ENCODE measurements around the gene NCAM2.
"Not testable (repeated sequence)": the region's sequence is repeated elsewhere in the genome, so short reads cannot be mapped to it uniquely, and the experiment has no call there.

NCAM2 gene

DNA sequence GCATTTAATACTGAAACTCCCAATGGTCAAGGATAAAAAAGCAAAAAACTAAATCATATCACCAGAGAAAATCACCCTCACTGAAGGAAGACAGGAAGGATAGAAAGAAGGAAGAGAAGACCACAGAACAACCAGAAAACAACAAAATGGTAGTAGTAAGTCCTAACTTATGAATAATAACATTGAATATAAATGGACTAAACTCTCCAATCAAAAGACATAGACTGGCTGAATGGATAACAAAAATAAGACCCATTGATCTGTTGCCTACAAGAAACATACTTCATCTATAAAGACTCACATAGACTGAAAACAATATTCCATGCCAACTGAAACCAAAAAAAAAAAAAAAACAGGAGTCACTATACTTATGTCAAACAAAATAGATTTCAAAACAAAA is 347.7 kb downstream of the NCAM2 start:
- DNase-seq: no peak

DNA sequence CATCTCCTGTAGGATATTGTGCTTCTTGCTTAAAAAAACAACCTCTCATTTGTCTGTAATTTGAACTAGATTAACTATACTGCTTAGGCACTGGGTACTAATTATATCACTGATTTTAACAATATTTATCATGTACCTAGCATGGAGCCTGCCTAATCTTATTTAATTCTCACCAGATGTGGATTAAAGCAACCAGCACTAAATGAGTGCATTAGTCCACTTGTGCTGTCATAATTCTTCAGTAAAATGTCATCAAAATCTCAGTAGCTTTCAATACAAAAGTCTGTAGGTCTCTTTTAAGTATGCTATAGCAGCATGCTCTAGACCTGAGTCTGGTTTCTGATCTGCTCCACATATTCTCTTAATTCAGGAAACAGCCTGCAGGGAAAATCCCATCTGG is 368.1 kb downstream of the NCAM2 start:
- no peak for DNase-seq

DNA sequence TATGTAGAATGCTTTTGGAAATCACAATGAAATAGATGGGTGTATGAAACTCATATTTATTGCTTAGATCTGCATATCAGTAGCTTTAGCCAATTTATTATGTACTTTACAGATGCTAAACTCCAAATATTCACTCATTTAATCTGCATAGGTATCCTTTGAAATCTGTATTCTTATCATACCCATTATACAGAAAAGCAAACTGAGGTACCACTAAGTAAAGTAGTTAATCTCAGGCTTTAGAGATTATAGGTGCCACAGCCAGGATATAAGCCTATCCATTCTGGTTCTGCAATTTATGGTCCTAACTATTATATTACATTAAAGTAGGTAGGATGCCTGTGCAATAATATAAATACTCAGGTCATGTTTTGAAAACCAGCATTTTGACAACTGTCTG is 369.4 kb downstream of the NCAM2 start:
- no peak for DNase-seq

DNA sequence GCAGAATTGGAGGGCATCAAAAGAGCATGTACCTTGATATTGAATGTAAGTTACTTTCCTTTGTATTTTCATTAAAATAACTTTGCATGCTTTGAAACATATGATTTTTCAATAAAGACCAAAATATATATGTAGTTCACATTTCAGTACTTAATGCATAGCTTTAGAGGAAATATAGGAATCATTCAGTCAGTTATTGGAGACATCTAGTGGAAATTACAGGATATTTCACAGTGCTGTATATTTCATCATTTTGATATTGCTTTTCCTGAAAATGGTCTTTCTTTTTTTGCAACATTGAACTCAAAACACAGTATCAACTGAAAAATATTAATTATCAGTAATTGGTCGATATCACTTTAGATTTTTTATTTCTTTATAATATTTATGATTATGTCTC is 375.8 kb downstream of the NCAM2 start:
- no peak for DNase-seq

DNA sequence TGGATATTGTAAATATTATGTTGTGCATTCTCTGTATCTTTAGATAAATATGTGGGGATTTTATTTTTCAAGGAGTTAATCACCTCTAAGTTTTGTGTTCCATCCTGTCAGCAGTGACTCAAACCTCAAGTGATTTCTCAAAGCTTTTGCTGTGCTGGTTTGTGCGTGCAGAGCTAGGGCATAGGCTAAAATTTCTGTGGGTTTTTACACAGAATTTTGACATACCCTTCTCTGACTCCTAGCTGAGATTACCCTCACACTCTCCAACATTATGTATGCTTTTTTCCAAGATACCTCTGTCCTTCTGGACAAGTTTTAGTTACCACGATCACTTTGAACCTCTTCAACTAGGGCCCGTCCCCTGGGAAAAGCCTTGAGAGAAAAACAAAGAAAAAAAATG is 384.9 kb downstream of the NCAM2 start:
- no peak for DNase-seq

GRCh38 chr21:21384977-21385376 is 386.8 kb downstream of the NCAM2 start:
- DNase-seq: no peak

GRCh38 chr21:21385404-21385803 is 387.2 kb downstream of the NCAM2 start:
- no peak for DNase-seq

GRCh38 chr21:21387916-21388315 is 389.7 kb downstream of the NCAM2 start:
- DNase-seq: no peak

DNA sequence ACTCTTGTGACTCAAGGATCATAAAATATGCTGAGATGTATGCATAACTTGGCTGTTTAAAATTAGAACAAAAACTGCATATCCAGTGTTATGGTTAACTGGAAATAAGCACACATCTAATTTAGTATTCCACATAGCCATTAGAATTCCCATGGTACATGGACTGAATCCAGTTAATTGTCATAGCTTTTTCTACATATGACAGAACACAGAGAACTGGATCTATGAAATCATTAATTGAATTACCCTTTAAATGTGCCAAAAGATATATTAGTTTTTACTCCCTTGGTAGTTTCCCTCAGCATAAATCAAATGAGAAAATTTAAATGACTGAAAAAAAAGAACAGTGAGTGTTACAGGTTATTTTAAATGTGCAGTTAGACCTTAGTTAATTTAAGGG is 395.9 kb downstream of the NCAM2 start:
- DNase-seq: no peak

DNA sequence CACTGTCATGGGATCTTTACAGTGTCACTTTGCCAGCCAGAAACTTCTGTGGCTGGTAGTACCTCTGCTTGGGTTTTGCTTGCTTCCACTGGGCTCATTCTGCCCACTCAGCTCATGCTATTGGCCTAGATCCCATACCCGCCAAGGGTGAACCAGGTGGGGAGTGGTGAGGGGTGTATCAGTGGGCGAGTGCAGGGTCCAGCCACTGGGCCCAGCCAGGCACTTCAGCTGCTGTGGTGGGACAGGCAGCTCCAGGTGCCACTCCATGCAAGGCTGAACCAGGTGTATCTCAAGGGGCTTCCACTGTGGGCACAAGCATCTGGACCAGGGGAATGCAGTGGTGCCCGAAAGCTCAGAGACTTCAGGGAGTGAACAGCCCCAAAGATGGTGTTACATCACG is 398.2 kb downstream of the NCAM2 start:
- no peak for DNase-seq

GRCh38 chr21:21397464-21397863 is 399.3 kb downstream of the NCAM2 start:
- no peak for DNase-seq

DNA sequence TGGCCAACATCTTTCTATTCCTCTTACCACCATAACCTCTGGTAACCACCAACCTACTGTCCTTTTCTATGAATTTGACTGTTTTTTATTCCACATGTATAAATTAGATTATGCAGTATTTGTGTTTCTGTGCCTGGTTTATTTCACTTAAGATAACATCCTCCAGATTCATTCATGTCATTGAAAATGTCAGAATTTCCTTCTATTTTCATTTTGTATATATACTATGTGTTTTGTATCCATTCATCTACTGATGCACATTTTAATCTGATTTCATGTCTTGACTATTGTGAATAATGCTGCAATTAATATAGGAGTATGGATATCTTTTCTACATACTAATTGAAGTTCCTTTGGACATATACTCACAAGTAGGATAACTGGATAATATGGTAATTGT is 403.2 kb downstream of the NCAM2 start:
- DNase-seq: no peak

GRCh38 chr21:21402187-21402586 is 404.0 kb downstream of the NCAM2 start:
- not testable (repeated sequence) for DNase-seq

GRCh38 chr21:21404261-21404660 is 406.1 kb downstream of the NCAM2 start:
- DNase-seq: not testable (repeated sequence)

DNA sequence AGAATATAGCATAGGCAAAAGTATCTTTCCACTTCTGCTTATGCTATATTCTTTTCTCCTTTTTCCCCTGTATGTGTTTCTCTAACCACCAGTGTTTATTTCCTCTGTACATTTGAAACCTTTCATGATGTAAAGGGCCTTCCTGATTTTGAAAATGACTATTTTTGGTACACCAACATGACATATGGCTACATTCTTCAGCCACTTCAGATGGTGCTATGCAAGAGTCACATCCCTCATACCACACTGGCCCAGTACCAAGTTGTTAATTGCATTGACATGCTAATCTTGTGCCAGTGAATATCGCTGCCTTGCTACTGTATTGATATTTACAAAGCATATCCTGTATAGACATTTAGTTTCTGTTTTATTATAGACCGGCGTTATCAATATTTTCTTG is 408.7 kb downstream of the NCAM2 start:
- no peak for DNase-seq

GRCh38 chr21:21412096-21412495 is 413.9 kb downstream of the NCAM2 start:
- no peak for DNase-seq

DNA sequence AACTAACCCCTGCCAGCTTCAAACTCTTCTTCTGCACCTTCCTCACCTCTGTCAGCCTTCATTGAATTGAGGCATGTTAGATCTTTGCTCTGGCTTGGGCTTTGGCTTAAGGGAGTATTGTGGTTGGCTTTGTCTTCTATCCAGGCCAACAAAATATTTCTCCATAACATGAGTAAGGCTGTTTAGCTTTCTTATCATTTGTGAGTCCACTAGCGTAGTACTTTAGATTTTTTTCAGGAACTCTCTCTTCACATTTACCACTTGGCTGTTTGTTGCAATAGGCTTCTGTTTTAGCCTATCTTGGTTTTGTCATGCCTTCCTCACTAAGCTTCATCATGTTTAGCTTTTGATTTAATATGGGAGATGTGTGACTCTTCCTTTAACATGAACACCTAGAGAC is 417.5 kb downstream of the NCAM2 start:
- no peak for DNase-seq

GRCh38 chr21:21434944-21435343 is 436.7 kb downstream of the NCAM2 start:
- no peak for DNase-seq

- DNase-seq: no peak
Observed at GRCh38 chr21:21436012-21436534, 437.9 kb downstream of the NCAM2 start.

GRCh38 chr21:21439761-21440160 is 441.6 kb downstream of the NCAM2 start:
- DNase-seq: no peak

- DNase-seq: no peak
Observed at GRCh38 chr21:21457077-21457476, 458.9 kb downstream of the NCAM2 start.

DNA sequence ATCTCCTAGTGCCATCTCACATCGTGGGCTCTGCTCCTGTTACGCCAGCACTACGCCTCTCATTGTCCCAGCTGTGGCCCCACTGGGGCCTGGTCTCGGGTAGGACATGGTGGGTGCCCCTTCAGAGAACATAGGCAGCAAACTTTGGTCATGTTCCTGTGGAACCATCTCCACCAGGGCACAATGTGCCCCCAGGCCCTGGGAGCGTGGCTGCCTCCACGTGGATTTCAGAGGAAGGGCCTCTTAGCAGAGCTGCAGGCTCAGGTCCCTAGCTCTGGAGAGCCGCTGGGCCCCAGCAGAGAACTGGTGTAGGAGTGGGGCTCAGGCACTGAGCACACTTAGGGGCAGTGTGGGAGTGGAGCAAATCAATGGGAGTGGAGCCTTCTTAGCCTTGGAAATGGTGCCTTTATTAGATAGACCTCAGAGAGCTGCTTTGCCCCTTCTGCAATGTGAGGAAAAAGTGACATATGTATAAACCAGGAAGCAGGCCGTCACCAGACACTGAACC is 460.0 kb downstream of the NCAM2 start:
- DNase-seq: no peak

- DNase-seq: no peak
Observed at GRCh38 chr21:21460979-21461378, 462.8 kb downstream of the NCAM2 start.

DNA sequence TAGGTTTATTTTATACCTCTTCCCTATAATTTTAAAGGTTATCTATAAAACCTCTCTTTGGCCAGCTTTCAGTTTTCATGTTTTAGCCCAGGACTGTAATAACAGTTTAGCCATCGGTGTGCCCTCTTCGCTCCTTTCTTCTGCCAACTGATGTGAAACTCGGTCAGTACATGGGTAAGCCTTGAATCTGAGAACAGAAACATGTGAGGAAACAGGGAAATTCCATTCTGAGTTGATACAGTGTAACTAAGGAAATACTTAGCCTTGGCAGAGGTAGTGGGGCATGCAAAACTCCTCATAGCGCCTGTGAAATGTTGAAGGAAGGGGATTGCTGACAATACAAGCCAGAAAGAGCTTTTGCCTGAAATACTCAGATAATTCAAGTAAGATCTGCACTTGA is 465.2 kb downstream of the NCAM2 start:
- no peak for DNase-seq

- no peak for DNase-seq
Observed at GRCh38 chr21:21464684-21465083, 466.5 kb downstream of the NCAM2 start.

DNA sequence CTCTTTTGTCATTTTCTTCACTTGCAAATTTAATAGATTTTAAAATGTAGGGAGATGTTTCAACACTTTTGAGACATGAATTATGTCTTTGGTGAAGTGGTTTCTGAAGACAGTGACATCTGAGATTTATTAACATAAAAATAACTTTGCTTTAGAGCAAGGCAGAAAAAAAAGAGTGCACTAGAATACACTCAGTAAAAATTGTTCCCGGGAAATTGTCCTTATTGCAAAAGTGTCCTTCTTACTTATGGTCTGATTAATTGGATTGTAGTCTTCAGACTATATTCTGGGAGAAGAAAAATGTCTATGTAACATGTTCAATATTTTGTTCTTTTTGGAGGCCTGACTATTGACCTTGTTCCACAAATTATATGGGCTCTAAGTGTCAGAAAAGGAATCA is 468.5 kb downstream of the NCAM2 start:
- no peak for DNase-seq
